HG03103 (cell line): ENCODE measurements around the gene B3GAT3.
A peak's percentile ranks its signal among the peaks of the same experiment; 100 is the strongest.
"Not testable (repeated sequence)": the region's sequence is repeated elsewhere in the genome, so short reads cannot be mapped to it uniquely, and the experiment has no call there.

ENCODE experiments used
- ATAC-seq: cut with Tn5 transposase; IDR thresholded peaks from one replicate; pipeline ENCODE4 v1.9.1; 2021; ENCODE audit warnings: low read depth; ENCODE audit not compliant: unreplicated experiment

B3GAT3 gene

DNA sequence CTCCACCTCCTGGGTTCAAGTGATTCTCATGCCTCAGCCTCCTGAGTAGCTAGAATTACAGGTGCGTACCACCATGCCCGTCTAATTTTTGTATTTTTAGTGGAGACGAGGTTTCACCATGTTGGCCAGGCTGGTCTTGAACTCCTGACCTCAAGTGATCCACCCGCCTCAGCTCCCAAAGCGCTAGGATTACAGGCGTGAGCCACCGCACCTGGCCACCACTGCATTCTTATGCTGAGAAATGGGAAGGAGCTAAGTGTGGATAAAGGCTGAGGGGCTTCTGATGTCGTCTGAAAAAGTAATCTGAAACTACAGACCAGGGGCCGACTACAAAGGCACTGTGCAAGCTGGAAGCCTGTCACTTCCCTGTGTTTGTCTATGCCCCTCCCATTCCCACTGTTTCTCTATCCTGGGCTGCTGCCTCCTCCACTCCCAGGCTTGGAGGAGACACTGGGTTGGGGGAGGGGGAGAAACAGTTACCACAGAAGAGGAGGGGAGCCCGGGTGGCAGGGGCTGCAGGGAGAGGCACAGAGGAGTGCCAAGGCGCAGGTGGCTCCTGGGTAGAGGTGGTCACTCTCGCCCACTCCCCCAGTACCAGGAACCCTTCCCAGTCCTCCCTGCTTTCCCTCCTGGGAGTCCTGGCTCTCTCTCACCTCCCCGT lies 17.2 kb downstream of the B3GAT3 start:
- no peak for ATAC-seq

DNA sequence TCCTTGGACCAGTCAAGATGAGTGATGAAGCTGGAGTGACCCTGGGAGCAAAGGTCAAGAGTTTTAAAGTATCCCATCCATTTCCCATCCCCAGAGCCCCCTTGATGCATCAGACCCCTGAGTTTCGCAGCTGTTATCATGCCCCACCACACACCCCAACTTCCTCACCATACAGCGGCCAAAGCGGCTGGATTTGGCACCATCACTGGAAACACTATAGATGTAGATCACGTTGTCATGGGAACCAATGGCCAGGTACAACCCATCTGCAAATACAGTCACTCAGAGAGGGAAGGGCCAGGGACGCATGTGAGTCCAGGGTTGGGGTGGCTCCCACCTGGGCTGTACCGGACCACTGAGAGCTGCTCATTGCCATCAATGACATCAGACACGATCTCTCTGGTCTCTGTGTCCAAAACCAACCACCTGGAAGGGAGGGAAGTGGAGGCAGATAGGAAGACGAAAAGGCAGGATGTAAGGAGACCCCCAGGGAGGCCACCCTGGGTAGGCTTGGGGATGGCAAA lies 17.9 kb downstream of the B3GAT3 start:
- no peak for ATAC-seq

DNA sequence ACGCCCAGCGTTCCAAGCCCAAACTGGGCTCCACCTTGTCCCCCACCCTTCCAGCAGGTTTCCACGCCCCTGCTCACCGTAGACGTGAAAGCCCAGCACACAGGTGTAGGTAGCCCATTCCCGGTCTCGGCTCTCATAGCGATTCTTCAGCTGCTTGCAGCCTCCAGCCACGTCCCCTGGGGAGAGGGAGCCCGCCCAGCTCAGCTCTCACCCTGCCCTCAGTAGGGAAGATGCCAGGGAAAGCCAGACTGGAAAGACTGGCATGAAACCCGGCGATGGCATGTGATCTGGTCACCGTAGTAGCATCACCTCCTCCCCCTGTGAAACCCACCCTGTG lies 18.7 kb downstream of the B3GAT3 start:
- ATAC-seq: no peak

DNA sequence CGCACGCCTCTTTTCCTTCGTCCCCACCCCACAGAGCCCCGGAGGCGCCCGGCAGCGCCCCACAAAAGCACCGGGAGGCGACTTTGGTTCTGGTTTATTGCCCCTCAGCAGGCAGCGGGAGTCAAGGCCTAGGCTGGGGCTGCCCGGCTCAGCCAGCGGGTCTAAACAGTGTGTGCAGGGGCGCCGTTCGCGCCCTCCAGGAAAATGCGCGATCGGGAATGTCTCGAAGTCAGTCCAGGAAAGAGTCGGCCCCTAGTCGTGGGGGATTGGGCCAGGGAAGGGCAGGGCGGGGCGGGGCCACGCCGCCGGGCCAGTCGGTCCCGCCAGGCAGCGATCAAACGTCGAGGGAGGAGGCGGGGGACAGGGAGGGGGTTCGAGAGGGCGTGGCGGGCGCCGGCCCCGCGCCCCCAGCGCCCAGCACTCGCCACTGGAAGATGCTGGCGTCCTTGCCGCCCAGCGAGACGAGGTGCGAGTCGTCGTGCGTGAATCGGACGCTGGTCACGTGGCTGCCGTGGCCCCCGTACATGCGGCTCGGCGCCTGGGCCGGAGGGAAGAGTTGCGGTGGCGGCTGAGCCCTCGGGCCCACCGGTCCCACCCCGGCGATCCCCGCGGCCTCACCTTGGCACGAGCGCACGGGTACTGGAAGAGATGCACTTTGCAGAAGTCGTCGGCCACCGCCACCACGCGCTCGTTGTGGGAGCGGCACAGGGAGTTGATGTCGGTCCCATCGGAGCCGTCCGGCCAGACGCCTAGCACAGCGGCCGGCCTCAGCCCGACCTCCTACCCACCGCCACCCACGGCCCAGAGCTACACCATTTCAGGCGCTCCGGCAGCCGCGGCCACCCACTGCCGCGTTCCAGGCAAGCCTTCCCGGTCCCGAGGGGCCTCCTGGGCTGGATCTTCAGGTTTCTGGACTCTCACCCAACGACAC lies 19.4 kb downstream of the B3GAT3 start:
- ATAC-seq: no peak

DNA sequence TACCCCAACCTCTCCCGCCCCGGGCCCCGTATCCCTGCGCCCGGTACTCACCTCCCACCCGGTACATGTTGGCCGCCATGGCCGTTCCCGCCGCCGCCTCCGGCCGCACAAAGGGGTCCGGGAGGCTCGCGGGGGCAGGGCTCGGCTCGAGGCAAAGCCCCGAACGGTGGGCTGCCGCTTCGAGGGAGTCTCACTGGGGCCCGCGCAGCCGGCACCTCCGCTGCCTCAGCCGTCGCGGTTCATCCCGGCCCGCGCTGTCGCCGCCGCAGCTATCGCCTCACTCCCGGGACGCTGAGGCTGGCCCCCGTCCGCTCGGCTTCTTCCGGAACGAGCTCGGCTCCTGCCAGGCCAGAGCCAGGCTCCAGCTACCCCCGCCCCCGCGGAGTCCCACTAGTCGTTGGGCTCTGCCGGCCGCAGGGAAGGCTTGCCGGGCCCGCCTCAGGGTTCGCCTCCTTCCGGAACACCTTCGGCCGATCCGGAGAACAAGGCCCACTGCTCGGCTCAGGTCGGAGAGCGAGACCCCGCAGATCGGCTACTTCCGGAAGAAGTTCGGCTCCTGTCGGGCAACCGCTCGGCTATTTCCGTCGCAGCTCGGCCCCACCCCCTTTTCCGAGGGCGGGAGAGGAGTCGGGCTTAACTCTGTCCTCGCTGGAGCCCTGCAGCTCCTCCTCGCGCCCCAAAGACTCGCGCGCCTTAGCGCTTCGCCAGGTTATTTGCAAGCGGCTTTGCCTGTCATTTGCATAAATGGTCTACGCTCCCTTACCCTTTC lies 20.2 kb downstream of the B3GAT3 start, which contains the start of gene MTA2:
MTA2 (minus strand) TSS at position 494 of the 769 bp plus-strand sequence; CDS start at position 79, 415 bp downstream.
- peak; percentile 57 for ATAC-seq

DNA sequence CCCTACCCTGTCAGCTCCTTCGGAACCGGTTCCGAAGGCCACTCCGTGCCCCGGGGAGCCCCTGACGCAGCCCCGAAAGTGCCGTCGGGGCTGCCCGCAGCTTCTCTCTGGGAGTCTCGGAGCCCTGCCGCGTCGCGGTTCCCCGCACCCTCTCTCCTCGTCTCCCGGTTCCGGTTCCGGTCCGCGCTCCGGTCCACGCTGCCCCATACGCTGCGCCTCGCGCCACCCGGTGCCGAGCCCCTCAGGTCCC lies 20.7 kb downstream of the B3GAT3 start:
- no peak for ATAC-seq

DNA sequence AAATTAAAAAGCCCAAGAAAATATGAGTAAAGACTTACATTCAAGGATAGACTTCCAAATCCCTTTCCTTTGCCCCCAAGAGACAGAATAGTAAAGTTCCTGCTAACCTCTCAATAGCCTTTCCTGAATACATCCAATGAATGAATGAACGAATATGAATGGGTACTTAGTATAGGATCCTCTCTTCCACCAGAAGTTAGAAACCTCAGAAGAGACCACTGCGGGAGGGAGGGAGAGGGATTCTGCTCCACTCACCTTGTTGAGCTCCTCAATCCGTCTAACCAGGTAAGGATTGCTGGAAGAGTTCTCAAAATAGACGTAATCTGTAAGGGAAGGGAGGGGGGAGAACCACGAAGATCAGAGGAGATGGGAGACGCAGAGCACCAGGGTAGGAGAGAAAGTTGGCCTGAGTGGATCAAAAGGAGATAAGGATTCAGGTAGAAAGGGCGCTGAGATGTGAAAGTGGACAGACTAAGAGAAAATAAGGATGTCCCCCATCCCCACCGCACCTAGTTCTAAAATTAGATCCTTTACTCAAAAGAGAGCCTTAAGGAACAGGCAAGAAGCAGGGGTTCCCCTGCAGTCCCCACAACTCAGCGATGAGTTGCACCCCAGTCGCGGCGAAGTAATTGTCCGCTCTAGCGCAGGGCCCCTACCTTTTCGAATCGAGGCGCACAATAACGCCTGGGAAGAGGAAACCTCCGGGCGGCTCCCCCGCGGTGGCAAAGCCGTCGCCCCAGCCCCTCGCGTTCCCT lies 21.2 kb downstream of the B3GAT3 start:
- no peak for ATAC-seq

DNA sequence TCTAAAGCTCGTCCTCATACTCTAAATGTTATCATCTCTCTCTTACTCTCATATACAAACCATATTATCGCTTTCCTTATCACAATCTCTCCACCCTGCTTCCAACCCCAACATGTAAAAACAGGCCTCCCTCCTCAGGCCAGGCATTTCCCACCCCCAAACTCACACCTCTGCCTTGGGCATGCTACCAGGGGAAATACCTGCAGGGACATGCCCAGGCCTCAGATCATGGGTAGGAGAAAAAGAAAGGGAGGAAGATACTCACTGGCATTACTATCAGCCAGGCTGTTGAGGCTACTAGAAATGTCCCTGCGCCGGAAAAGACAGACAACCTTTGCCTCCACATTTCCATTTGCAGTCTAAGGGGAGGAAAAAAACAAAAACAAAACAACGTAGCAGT lies 21.9 kb downstream of the B3GAT3 start:
- ATAC-seq: no peak

DNA sequence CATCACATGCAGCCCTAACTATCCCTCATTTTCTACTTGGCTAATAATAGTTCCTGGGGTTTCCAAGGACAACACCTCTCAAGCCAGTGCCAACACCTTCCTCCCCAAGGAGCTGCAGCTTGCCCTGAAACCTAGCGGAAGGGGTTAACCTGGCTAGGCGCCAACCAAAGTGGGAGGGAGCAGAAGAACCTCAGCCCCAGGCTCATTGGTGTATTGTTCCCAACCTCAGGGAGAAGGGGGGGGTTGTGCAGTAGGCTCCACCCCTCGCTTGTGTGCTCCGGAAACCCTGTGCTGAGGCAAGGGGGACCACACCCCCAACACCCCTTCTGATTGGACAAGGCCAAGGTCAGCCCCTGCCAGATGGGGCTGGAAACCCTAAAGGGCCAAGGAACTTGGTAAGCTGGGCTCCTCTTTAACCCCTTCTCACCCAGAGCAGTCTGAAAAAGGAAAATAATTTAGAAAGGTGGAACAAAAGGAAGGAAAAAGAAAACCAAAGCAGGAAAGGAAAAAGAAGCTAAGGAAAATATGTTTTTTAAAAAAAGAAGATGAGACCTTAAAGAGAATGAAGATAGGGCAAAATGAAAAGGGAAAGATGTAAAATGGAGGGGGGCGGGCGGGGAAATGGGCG lies 22.6 kb downstream of the B3GAT3 start:
- ATAC-seq: peak; percentile 43

DNA sequence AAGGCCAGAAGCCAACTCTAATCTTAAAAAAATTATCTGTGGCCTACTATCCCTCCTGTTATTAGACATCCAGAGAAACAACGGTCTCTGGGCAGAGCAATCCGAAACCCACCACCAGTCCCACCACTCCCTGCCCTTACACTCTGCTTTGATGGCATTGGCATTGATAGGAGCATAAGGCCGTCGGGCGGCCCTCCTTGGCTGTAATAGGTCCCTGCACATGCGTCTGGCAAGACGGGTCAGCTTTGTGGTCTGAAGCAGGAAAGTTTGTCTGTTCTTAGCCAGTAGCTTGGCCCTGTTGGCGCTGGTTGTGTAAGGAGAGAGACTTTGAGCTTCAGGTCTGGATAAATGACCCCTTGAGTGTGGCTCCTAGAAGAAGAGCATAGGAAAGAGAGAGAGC lies 26.7 kb downstream of the B3GAT3 start:
- ATAC-seq: no peak

DNA sequence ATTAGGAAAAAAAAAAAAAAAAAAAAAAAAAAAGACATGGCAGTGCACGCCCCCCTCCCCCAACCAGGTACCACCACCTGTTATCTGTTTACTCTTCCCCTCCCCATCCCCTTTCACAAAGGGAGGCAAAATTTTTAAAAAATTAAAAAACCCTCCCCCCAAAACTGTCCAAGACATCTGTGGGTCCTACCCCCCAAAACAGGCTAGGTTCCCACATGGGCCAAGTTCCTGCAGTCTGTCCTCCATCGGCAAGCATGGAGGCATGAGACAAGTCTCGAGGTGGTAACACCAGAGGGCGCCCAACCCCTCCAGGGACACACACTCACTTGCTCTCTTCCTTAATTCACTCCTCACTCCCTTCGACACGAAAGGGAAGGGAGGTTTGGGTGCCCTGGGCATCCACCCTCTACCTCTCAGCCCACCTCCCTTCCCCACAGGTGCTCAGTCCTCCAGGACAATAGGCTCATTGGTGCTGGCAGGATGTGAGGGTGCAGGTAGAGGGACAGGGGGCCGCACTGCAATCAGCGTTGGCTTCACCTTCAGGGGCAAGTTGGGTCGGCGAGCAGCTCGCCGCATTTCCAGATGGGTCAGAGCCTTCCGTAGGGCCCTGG lies 28.2 kb downstream of the B3GAT3 start:
- no peak for ATAC-seq

DNA sequence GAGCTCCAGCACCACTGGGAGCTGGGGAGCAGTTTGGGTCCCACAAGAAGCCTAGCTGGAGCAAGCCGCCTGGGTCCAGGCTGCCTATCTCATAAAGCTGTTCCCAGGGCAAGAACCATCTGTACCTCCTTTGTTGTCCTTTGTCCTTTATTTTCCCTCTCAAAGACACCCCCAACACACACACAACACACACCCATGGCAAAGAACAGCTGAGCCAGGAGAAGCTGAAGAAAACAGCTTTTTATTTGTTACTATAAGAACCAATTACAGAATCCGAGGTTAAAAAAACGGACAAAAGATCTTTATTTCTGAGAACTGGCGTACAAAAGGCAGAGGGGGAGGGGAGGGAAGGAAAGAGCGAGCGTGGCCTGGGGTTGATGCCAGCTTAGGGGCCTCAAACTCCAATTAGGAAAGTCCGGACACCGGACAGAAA lies 28.8 kb downstream of the B3GAT3 start:
- no peak for ATAC-seq

DNA sequence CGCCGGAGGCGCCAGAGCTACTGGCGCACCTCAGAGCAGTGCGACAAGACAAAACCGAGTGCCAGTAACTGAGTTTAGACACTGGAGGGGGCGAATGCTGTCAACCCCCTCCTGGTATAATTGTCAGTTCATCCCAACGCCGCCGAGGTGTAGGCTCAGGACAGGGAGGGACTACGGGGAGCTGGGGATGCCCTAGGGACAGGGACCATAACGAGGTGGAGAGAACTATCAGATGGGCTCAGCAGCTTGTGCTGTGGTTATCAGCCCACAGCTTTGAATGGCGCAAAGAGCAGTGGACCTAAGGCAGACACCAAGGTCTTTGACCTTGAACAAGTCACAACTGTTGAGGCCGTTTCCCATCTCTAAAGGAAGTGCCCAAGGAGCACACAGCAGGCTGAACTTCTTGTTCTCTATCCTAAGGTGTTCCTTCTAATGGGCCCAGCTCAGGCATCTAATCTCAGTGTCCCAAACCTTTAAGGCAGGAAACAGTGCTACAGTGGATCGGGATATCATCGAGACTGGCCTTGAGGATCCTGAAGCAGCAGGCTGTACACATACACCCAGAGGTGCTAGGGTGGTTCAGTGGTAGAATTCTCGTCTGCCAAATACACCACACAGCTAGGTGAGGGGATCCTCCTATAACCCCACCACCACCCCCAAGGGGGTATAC lies 29.5 kb downstream of the B3GAT3 start:
- no peak for ATAC-seq

DNA sequence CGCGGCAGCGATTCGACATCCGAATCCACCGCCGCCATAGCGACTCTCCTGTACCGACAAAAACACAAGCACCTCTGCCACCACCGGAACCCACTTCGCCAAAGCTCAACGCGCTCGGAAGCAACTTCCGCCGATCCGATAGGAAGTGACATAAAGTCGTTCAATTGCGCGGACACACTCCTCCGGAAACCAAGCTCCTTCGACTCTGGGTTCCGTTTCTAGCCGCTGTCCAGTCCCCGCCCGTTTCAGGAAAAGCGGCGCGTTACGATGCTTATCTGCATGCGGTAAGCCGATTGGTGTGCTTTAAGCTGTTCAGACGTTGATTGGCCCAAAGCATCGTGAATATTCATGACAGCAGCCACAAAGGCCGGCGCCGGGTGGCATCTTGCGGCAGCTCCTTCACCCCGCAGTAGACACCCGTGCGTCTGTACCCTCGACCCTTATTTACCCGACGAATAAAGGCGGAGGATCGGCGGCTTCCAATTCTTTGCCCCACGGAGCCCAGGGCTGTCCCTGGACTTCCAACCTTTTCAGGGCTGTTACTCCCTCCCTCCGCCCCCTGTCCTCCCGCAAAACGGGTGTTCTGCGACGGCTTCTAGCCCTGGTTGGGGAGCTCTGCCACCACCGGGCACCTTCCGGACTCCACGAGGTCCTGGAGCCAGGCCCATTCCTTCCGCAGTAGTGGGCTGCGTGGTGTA lies 30.2 kb downstream of the B3GAT3 start, which contains the start of gene TUT1:
TUT1 (minus strand) TSS at position 76 of the 698 bp plus-strand sequence; CDS start at position 38, 38 bp downstream.
- ATAC-seq: peak; percentile 79

DNA sequence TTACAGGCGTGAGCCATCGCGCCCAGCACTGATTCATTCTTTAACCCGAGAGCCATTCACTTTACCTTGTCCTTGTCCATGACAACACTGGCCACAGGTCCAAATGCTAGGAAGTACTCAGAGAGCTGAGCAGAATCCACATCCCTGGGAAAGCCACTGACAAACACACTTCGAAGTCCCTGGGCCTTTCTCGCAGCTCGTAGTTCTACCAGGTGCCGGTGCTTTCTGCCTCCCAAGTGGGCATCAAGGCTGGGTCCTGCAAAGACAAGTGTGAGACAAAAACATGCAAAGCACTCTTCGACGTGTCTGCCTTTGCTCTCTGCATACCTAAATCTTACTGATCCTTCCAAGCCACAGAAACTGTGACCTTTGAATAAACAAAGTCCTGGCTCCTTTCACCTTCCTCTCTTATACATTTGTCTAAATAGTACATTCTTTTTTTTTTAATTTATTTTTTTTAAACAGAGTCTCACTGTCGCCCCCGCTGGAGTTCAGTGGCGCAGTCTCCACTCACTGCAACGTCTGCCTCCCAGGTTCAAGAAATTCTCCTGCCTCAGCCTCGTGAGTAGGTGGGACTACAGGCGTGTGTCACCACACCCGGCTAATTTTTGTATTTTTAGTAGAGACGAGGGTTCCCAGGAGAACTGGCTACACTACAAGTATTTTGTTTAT lies 32.7 kb downstream of the B3GAT3 start:
- ATAC-seq: no peak

DNA sequence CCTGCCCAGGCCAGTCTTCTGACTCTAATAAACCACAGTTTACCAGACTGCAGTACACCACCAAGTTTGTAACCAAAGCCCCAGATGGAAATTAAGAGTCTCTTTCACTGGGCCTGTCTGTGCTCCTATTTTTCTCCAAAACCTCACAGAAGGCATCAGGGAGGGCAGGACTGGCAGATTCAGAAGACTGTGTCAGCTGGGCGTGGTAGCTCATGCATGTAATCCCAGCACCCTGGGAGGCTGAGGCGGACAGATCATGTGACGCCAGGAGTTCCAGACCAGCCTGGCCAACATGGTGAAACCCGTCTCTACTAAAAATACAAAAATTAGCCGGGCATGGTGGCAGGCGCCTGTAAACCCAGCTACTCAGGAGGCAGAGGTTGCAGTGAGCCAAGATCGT lies 36.4 kb downstream of the B3GAT3 start:
- not testable (repeated sequence) for ATAC-seq

DNA sequence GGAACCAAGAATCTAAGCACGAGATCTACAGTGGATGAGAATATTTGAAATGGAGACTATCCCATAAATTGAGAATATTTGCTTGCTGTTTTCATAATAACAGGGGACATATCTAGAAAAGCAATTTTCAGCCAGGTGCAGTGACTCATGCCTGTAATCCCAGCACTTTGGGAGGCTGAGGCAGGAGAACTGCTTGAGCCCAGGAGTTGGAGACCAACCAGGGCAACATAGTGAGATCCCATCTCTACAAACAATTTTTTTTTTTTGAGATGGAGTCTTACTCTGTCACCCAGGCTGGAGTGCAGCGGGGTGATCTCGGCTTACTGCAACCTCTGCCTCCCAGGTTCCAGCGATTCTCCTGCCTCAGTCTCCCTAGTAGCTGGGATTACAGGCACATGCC lies 40.1 kb downstream of the B3GAT3 start:
- not testable (repeated sequence) for ATAC-seq
